CD4-positive, CD25-positive, alpha-beta regulatory T cell (primary cell): Measurements from ENCODE around the gene STOX1. TPM values are rescaled to one million over a fixed set of nuclear protein-coding genes. Genes with fewer than 3 reads are reported as not detected.
"Not testable (repeated sequence)": the region's sequence is repeated elsewhere in the genome, so short reads cannot be mapped to it uniquely, and the experiment has no call there.

ENCODE experiments used
- ATAC-seq, 2 donors: fragments of 150-1000 bp; cut with Tn5 transposase; one replicate each; pipeline ENCODE4 v1.10.0; 2021; ENCODE audit warnings: low read depth in 2 of 2, moderate number of reproducible peaks in 2 of 2, moderate library complexity in 1 of 2
- DNase-seq, 3 donors: peaks; one replicate each; pipeline versions ENCODE4 v3.0.0 to v3.0.0-alpha.2; 2012 to 2022; ENCODE audit warnings: mixed read lengths in 1 of 3
- H3K27ac ChIP-seq: one replicate; pipeline ENCODE4 v1.7.0; 2013; ENCODE audit warnings: mild to moderate bottlenecking, low read length; ENCODE audit not compliant: insufficient read depth, poor library complexity, severe bottlenecking
- H3K27me3 ChIP-seq: one replicate; pipeline ENCODE4 v1.7.0; 2013; ENCODE audit warnings: low read length; ENCODE audit not compliant: control insufficient read depth, insufficient read depth
- H3K36me3 ChIP-seq: one replicate; pipeline ENCODE4 v1.7.0; 2013; ENCODE audit warnings: mild to moderate bottlenecking, low read length, moderate library complexity; ENCODE audit not compliant: control insufficient read depth, insufficient read depth
- H3K4me1 ChIP-seq: 2 replicates; pipeline ENCODE4 v1.7.0; 2013; ENCODE audit warnings: mild to moderate bottlenecking, low read length; ENCODE audit not compliant: insufficient read depth, control insufficient read depth, poor library complexity, severe bottlenecking
- H3K4me3 ChIP-seq: one replicate; pipeline ENCODE4 v1.7.0; 2013; ENCODE audit warnings: low read depth, mild to moderate bottlenecking, low read length, moderate library complexity
- H3K9me3 ChIP-seq, 2 experiments: 1 replicate in 1 of 2; 2 replicates in 1 of 2; pipeline ENCODE4 v1.7.0; 2013; ENCODE audit warnings: low read length in 2 of 2, mild to moderate bottlenecking in 1 of 2, moderate library complexity in 1 of 2; ENCODE audit not compliant: control insufficient read depth in 2 of 2
- H3K27ac Mint-ChIP-seq, 3 donors: one replicate each; pipeline ENCODE4 v1.8.0; 2020 to 2022; ENCODE audit warnings: mild to moderate bottlenecking in 3 of 3, mixed read lengths in 3 of 3, moderate library complexity in 2 of 3
- H3K27me3 Mint-ChIP-seq: one replicate; pipeline ENCODE4 v1.8.0; 2022; ENCODE audit warnings: mild to moderate bottlenecking, mixed read lengths
- H3K36me3 Mint-ChIP-seq: one replicate; pipeline ENCODE4 v1.8.0; 2020; ENCODE audit warnings: mixed read lengths
- H3K4me1 Mint-ChIP-seq, 4 donors: one replicate each; pipeline ENCODE4 v1.8.0; 2020 to 2022; ENCODE audit warnings: mixed read lengths in 4 of 4, mild to moderate bottlenecking in 1 of 4
- H3K4me3 Mint-ChIP-seq, 4 donors: one replicate each; pipeline ENCODE4 v1.8.0; 2020 to 2022; ENCODE audit warnings: mild to moderate bottlenecking in 4 of 4, mixed read lengths in 4 of 4, moderate library complexity in 3 of 4
- H3K9me3 Mint-ChIP-seq, 7 donors: one replicate each; pipeline ENCODE4 v1.8.0; 2020 to 2022; ENCODE audit warnings: mixed read lengths in 7 of 7, mild to moderate bottlenecking in 3 of 7, moderate library complexity in 2 of 7
- polyA plus RNA-seq, 4 donors: library from polyadenylated mRNA; unstranded; fragments of 300-500 nt; fragmentation: Illumina TruSeq; gene quantifications; one replicate each; pipeline ENCODE4 v1.2.3, GENCODE V29; 2021
- total RNA-seq: library from RNA; stranded (reverse); gene quantifications from one replicate; pipeline ENCODE4 v1.2.3, GENCODE V29; 2022

Gene STOX1
- total and polyA plus RNA-seq, 5 donors from 2014 or later = 0.05 to 0.30 (median 0.30) TPM; not detected in 2

GRCh38 chr10:68861253-68861652 is 33.9 kb downstream of the STOX1 start:
- H3K27me3 Mint-ChIP-seq = no peaks in the 10 kb centered on the region

GRCh38 chr10:68864611-68865010 is 37.3 kb downstream of the STOX1 start:
- Mint-ChIP-seq H3K27ac (no peak overlapping the region), H3K4me1 (no peaks in the 10 kb centered on the region), H3K9me3 (peaks cover 3 to 34% (median 11%) of the 10 kb centered on the region in 7 donors), H3K27me3 (peaks cover 4% of the 10 kb centered on the region), H3K4me3 (no peak overlapping the region), H3K36me3 (no peaks in the 10 kb centered on the region)
- Histone ChIP-seq H3K9me3 (peaks cover 19 to 24% of the 10 kb centered on the region in 2 experiments), H3K4me3 (no peak overlapping the region), H3K4me1 (no peaks in the 10 kb centered on the region), H3K36me3 (no peaks in the 10 kb centered on the region), H3K27me3 (no peaks in the 10 kb centered on the region), H3K27ac (no peak overlapping the region)
- DNase-seq = no peak
- no peak for ATAC-seq

More at GRCh38 chr10:68861253-68861652, 33.9 kb downstream of the STOX1 start:
- Histone ChIP-seq H3K4me1 (no peaks in the 10 kb centered on the region), H3K9me3 (peaks cover 19 to 26% of the 10 kb centered on the region in 2 experiments), H3K27me3 (no peaks in the 10 kb centered on the region), H3K36me3 (no peaks in the 10 kb centered on the region), H3K27ac (no peak overlapping the region), H3K4me3 (no peak overlapping the region)
- ATAC-seq = no peak
- Mint-ChIP-seq H3K36me3 (no peaks in the 10 kb centered on the region), H3K4me3 (no peak overlapping the region), H3K27ac (no peak overlapping the region), H3K9me3 (peaks cover 3 to 34% (median 11%) of the 10 kb centered on the region in 7 donors), H3K4me1 (no peaks in the 10 kb centered on the region)
- peak in 1 of 3 donors; percentile 7 for DNase-seq

- H3K27me3 ChIP-seq, H3K9me3 Mint-ChIP-seq, DNase-seq, ATAC-seq, H3K36me3 ChIP-seq, H3K27ac ChIP-seq, H3K9me3 ChIP-seq, H3K4me3 ChIP-seq, H3K36me3 Mint-ChIP-seq, H3K27me3 Mint-ChIP-seq, H3K27ac Mint-ChIP-seq, H3K4me1 Mint-ChIP-seq, H3K4me3 Mint-ChIP-seq, H3K4me1 ChIP-seq: not testable (repeated sequence)
Observed at GRCh38 chr10:68868173-68868572, 40.8 kb downstream of the STOX1 start.

- H3K4me1 ChIP-seq = no peaks in the 10 kb centered on the region
- Mint-ChIP-seq H3K9me3 (peaks cover 0 to 8% (median 0%) of the 10 kb centered on the region in 7 donors), H3K27ac (no peak overlapping the region), H3K4me1 (peaks cover 0 to 6% (median 2%) of the 10 kb centered on the region in 4 donors), H3K27me3 (peaks cover 9% of the 10 kb centered on the region), H3K36me3 (no peaks in the 10 kb centered on the region), H3K4me3 (no peak overlapping the region)
- no peaks in the 10 kb centered on the region for H3K27me3 ChIP-seq
- H3K36me3 ChIP-seq = no peaks in the 10 kb centered on the region
- no peak for ATAC-seq
- no peak for DNase-seq
- no peak overlapping the region for H3K4me3 ChIP-seq
- H3K27ac ChIP-seq = no peak overlapping the region
- H3K9me3 ChIP-seq = no peaks in the 10 kb centered on the region
Observed at GRCh38 chr10:68869623-68870022, 42.3 kb downstream of the STOX1 start.

- ATAC-seq (no peak), DNase-seq (no peak)
- Histone ChIP-seq H3K4me1 (no peaks in the 10 kb centered on the region), H3K27me3 (no peaks in the 10 kb centered on the region), H3K27ac (no peak overlapping the region), H3K4me3 (no peak overlapping the region), H3K9me3 (no peaks in the 10 kb centered on the region), H3K36me3 (no peaks in the 10 kb centered on the region)
- H3K27me3 Mint-ChIP-seq = peaks cover 9% of the 10 kb centered on the region
- peak overlapping the region in 1 of 3 donors; percentile 17 for H3K27ac Mint-ChIP-seq
- no peak overlapping the region for H3K4me3 Mint-ChIP-seq
- H3K4me1 Mint-ChIP-seq = peaks cover 0 to 6% (median 2%) of the 10 kb centered on the region in 4 donors
- H3K9me3 Mint-ChIP-seq = peaks cover 0 to 8% (median 0%) of the 10 kb centered on the region in 7 donors
- H3K36me3 Mint-ChIP-seq = no peaks in the 10 kb centered on the region
Observed at GRCh38 chr10:68870061-68870460, 42.7 kb downstream of the STOX1 start.

- Histone ChIP-seq H3K36me3 (no peaks in the 10 kb centered on the region), H3K9me3 (no peaks in the 10 kb centered on the region), H3K27me3 (no peaks in the 10 kb centered on the region), H3K27ac (no peak overlapping the region), H3K4me1 (no peaks in the 10 kb centered on the region), H3K4me3 (no peak overlapping the region)
- no peak overlapping the region for H3K4me3 Mint-ChIP-seq
- H3K27me3 Mint-ChIP-seq = peaks cover 9% of the 10 kb centered on the region
- H3K36me3 Mint-ChIP-seq = no peaks in the 10 kb centered on the region
- ATAC-seq = peak; percentile 47 to 53
- peak overlapping the region in 1 of 3 donors; percentile 17 for H3K27ac Mint-ChIP-seq
- DNase-seq = peak in 2 of 3 donors; percentile 16 to 44
- peaks cover 0 to 8% (median 0%) of the 10 kb centered on the region in 7 donors for H3K9me3 Mint-ChIP-seq
- H3K4me1 Mint-ChIP-seq = peaks cover 0 to 6% (median 2%) of the 10 kb centered on the region in 4 donors
Observed at GRCh38 chr10:68870545-68871104, 43.3 kb downstream of the STOX1 start.

GRCh38 chr10:68871105-68871711 is 43.9 kb downstream of the STOX1 start:
- H3K36me3 ChIP-seq = no peaks in the 10 kb centered on the region
- Mint-ChIP-seq H3K4me3 (no peak overlapping the region), H3K27ac (no peak overlapping the region)

More at GRCh38 chr10:68871105-68871711, 43.9 kb downstream of the STOX1 start:
- ATAC-seq (no peak), DNase-seq (no peak)
- H3K9me3 Mint-ChIP-seq = peaks cover 0 to 8% (median 0%) of the 10 kb centered on the region in 7 donors
- Histone ChIP-seq H3K4me1 (no peaks in the 10 kb centered on the region), H3K27me3 (no peaks in the 10 kb centered on the region), H3K9me3 (no peaks in the 10 kb centered on the region), H3K27ac (no peak overlapping the region), H3K4me3 (no peak overlapping the region)
- peaks cover 0 to 6% (median 2%) of the 10 kb centered on the region in 4 donors for H3K4me1 Mint-ChIP-seq
- H3K36me3 Mint-ChIP-seq = no peaks in the 10 kb centered on the region
- H3K27me3 Mint-ChIP-seq = peaks cover 9% of the 10 kb centered on the region
